ELR (cell line): ENCODE data around the gene SRI.
"Not testable (repeated sequence)": the region's sequence is repeated elsewhere in the genome, so short reads cannot be mapped to it uniquely, and the experiment has no call there.

ENCODE experiments used
- DNase-seq: peaks from one replicate; pipeline ENCODE4 v3.0.0-alpha.2; 2015; ENCODE audit warnings: low read depth

SRI gene

GRCh38 chr7:88176190-88176589 is 43.6 kb downstream of the SRI start:
- no peak for DNase-seq

- no peak for DNase-seq
Observed at GRCh38 chr7:88172842-88173241, 47.0 kb downstream of the SRI start.

- DNase-seq, result peak; percentile 30
Observed at GRCh38 chr7:88169717-88170320, 50.0 kb downstream of the SRI start.

- no peak for DNase-seq
Observed at GRCh38 chr7:88167721-88168120, 52.1 kb downstream of the SRI start.

- no peak for DNase-seq
Observed at GRCh38 chr7:88167223-88167622, 52.6 kb downstream of the SRI start.

- no peak for DNase-seq
Observed at GRCh38 chr7:88165697-88166096, 54.1 kb downstream of the SRI start.

- DNase-seq, result not testable (repeated sequence)
Observed at GRCh38 chr7:88159741-88160140, 60.1 kb downstream of the SRI start.

- DNase-seq, result no peak
Observed at GRCh38 chr7:88156356-88156755, 63.5 kb downstream of the SRI start.

GRCh38 chr7:88155756-88156155 is 64.1 kb downstream of the SRI start:
- no peak for DNase-seq
